PC-3 (cell line): ENCODE data around the gene SPATA16. TPM values are rescaled to one million over a fixed set of nuclear protein-coding genes. Genes with fewer than 3 reads are reported as not detected.
"Not testable (repeated sequence)": the region's sequence is repeated elsewhere in the genome, so short reads cannot be mapped to it uniquely, and the experiment has no call there.

ENCODE experiments used
- ATAC-seq: fragments of 200-7000 bp; cut with Tn5 transposase; 2 replicates; pipeline ENCODE4 v1.9.1; 2020; ENCODE audit warnings: mild to moderate bottlenecking, moderate library complexity
- BruUV-seq: library from RNA; stranded (reverse); fragments of 400-500 nt; replicated peaks from 2 replicates; lab custom pipeline; 2021; lab: Mats Ljungman, UMichigan
- CTCF ChIA-PET: fragments of 300-600 bp; sonication (Branson Sonifier 250); formaldehyde crosslinking; loops from one replicate; lab custom pipeline; 2022; ENCODE audit warnings: antibody characterized with exemption; lab: Charles Lee
- POLR2A ChIA-PET: fragments of 300-600 bp; sonication (Branson Sonifier 250); formaldehyde crosslinking; loops from one replicate; lab custom pipeline; 2022; ENCODE audit warnings: antibody characterized with exemption; ENCODE audit not compliant: unreplicated experiment; lab: Charles Lee
- DNase-seq: peaks from one replicate; pipeline ENCODE4 v3.0.0-alpha.2; 2015
- H2AFZ ChIP-seq: fragments of 300-600 bp; sonication (generic); 2 replicates; pipeline ENCODE4 v1.6.0; 2016; ENCODE audit warnings: antibody characterized with exemption, low read length
- H3F3A ChIP-seq: fragments of 300-600 bp; sonication (generic); one replicate; pipeline ENCODE4 v1.6.0; 2017; ENCODE audit warnings: antibody characterized with exemption, low read length, control low read depth, mild to moderate bottlenecking; ENCODE audit not compliant: unreplicated experiment
- H3K27ac ChIP-seq: fragments of 300-600 bp; sonication (generic); 2 replicates; pipeline ENCODE4 v1.5.1; 2016; ENCODE audit warnings: mild to moderate bottlenecking, low read length
- H3K27me3 ChIP-seq: fragments of 300-600 bp; sonication (generic); 2 replicates; pipeline ENCODE4 v1.6.1; 2016; ENCODE audit warnings: low read length, mixed read lengths
- H3K36me3 ChIP-seq: fragments of 300-600 bp; sonication (generic); 2 replicates; pipeline ENCODE4 v1.6.1; 2016; ENCODE audit warnings: low read depth, mixed run types, low read length, mixed read lengths
- H3K4me1 ChIP-seq: fragments of 300-600 bp; sonication (generic); 2 replicates; pipeline ENCODE4 v1.5.1; 2016; ENCODE audit warnings: low read length; ENCODE audit not compliant: insufficient read depth
- H3K4me2 ChIP-seq: fragments of 300-600 bp; sonication (generic); 2 replicates; pipeline ENCODE4 v1.6.0; 2016; ENCODE audit warnings: low read length
- H3K4me3 ChIP-seq: fragments of 300-600 bp; sonication (generic); 2 replicates; pipeline ENCODE4 v1.5.1; 2016; ENCODE audit warnings: mild to moderate bottlenecking, low read length, mixed read lengths
- H3K79me2 ChIP-seq: fragments of 300-600 bp; sonication (generic); 2 replicates; pipeline ENCODE4 v1.6.1; 2017; ENCODE audit warnings: low read length, mixed read lengths
- H3K9ac ChIP-seq: fragments of 300-600 bp; sonication (generic); 2 replicates; pipeline ENCODE4 v1.6.0; 2016; ENCODE audit warnings: mild to moderate bottlenecking, low read length
- H3K9me2 ChIP-seq: fragments of 300-600 bp; sonication (generic); replicated peaks from 2 replicates; pipeline ENCODE4 v1.6.1; 2016; ENCODE audit warnings: mixed run types, low read length, mixed read lengths
- H3K9me3 ChIP-seq: fragments of 300-600 bp; sonication (generic); 2 replicates; pipeline ENCODE4 v1.6.1; 2016; ENCODE audit warnings: low read length, mixed read lengths
- H4K20me1 ChIP-seq: fragments of 300-600 bp; sonication (generic); 2 replicates; pipeline ENCODE4 v1.6.1; 2016; ENCODE audit warnings: low read length, mixed read lengths
- EZH2 ChIP-seq: fragments of 300-600 bp; sonication (generic); IDR thresholded peaks from one replicate; pipeline ENCODE4 v1.6.1; 2017; ENCODE audit warnings: antibody characterized with exemption, mild to moderate bottlenecking, low read length; ENCODE audit not compliant: unreplicated experiment
- EZH2phosphoT487 ChIP-seq: fragments of 300-600 bp; sonication (generic); IDR thresholded peaks from 2 replicates; pipeline ENCODE4 v1.6.1; 2018; ENCODE audit warnings: mild to moderate bottlenecking, antibody characterized with exemption, low read length, borderline replicate concordance
- intact Hi-C: fragments of 100-400 bp; cut with micrococcal nuclease; formaldehyde crosslinking; loops from 2 replicates; pipeline ENCODE4 v1.9.0; 2023
- total RNA-seq: library from RNA; depleted of rRNA; stranded (reverse); fragments of >200 nt; gene quantifications from 2 replicates; pipeline ENCODE4 v1.2.3, GENCODE V29; 2014
- TF ChIP-seq, protein P1 (sequence below): fragments of 300-600 bp; sonication (generic); conservative IDR thresholded peaks from 2 replicates; pipeline ENCODE4 v1.5.1; 2017; ENCODE audit warnings: antibody characterized with exemption, low read depth, mild to moderate bottlenecking, low read length

The SPATA16 gene
- total RNA-seq, 1 experiment from 2014 or later: not detected

DNA sequence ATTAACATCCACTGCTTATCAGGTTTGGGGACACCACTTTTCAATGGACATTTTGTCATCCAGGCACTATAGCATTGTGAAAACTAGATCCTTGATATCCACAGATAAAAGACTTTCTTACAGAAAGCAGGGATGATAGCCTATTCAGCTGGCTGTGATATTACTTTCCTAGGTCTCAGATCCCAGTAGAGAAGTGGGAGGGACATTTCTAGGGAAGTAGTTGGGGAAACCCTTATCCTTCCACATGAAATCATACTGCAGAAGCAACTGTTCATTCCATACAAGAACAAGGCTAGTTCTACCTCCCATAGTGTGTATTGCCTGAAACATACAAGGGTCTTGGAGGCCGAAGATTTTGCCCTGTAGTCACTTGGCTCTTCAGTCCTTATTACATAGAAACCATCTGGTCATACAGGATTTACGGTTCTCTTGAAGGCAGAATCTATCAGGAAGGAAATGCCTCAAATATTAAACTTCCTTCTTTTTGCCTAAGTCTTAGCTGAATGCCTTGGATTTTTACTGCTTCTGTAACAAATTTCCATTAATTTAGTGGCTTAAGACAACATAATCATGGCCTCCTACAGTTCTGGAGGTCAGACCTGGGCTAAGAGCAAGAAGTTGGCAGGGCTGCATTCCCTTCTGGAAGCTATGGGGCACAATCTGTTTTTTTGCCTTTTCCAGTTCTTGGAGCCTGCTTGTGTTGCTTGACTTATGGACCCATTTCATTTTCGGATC is 271.1 kb downstream of the SPATA16 start:
- DNase-seq (no peak), ATAC-seq (no peak)
- no peaks in the 10 kb centered on the region for H3K9me3 ChIP-seq
- no peak overlapping the region for H2AFZ ChIP-seq
- intact Hi-C loops: no loop called here
- ChIA-PET POLR2A (no interaction called here), CTCF (no interaction called here)
- no peak overlapping the region for H3K9ac ChIP-seq
- TF ChIP-seq EZH2phosphoT487 (no peak), EZH2 (no peak)
- TF ChIP-seq, protein P1, sequence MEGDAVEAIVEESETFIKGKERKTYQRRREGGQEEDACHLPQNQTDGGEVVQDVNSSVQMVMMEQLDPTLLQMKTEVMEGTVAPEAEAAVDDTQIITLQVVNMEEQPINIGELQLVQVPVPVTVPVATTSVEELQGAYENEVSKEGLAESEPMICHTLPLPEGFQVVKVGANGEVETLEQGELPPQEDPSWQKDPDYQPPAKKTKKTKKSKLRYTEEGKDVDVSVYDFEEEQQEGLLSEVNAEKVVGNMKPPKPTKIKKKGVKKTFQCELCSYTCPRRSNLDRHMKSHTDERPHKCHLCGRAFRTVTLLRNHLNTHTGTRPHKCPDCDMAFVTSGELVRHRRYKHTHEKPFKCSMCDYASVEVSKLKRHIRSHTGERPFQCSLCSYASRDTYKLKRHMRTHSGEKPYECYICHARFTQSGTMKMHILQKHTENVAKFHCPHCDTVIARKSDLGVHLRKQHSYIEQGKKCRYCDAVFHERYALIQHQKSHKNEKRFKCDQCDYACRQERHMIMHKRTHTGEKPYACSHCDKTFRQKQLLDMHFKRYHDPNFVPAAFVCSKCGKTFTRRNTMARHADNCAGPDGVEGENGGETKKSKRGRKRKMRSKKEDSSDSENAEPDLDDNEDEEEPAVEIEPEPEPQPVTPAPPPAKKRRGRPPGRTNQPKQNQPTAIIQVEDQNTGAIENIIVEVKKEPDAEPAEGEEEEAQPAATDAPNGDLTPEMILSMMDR: no peak
- no peaks in the 10 kb centered on the region for H3F3A ChIP-seq
- H3K4me1 ChIP-seq: no peaks in the 10 kb centered on the region
- H3K79me2 ChIP-seq: no peaks in the 10 kb centered on the region
- H3K9me2 ChIP-seq: no peaks in the 10 kb centered on the region
- H3K4me2 ChIP-seq: no peak overlapping the region
- no peaks in the 10 kb centered on the region for H4K20me1 ChIP-seq
- H3K27ac ChIP-seq: no peak overlapping the region
- peaks cover 46% of the 10 kb centered on the region for H3K27me3 ChIP-seq
- no TSS peak for BruUV-seq
- H3K36me3 ChIP-seq: no peaks in the 10 kb centered on the region
- no peak overlapping the region for H3K4me3 ChIP-seq

DNA sequence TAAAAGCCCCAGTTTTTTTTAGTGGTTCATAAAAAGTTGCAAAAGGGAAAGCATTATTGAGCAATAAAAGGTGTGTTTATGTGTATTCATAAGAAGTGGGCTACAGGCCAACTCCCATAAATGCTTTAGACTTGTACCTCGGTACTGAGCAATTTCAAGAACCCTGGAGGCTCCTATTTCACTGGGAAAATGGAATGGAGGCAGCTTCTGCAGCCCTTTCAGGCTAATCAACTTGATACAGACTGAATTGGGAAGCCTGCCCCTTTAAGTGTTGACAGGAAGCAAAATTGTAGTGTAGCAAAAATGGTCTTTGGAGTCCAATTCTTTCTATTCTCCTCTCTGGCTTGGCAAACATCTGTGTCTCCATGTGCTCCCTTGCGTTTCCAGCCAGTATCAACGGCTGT is 271.7 kb downstream of the SPATA16 start:
- POLR2A ChIA-PET: no interaction called here
- CTCF ChIA-PET: no interaction called here
- H3K9me2 ChIP-seq: no peaks in the 10 kb centered on the region
- TF ChIP-seq EZH2phosphoT487 (no peak), EZH2 (no peak)
- TF ChIP-seq, protein P1: no peak
- peaks cover 44% of the 10 kb centered on the region for H3K27me3 ChIP-seq
- H2AFZ ChIP-seq: no peak overlapping the region
- no peak overlapping the region for H3K9ac ChIP-seq
- H3F3A ChIP-seq: no peaks in the 10 kb centered on the region
- no peaks in the 10 kb centered on the region for H3K36me3 ChIP-seq
- no peak overlapping the region for H3K27ac ChIP-seq
- peak; percentile 73 for ATAC-seq
- H3K9me3 ChIP-seq: no peaks in the 10 kb centered on the region
- H3K4me2 ChIP-seq: no peak overlapping the region
- DNase-seq: peak; percentile 66
- H3K4me3 ChIP-seq: no peak overlapping the region
- no peaks in the 10 kb centered on the region for H3K79me2 ChIP-seq
- H4K20me1 ChIP-seq: no peaks in the 10 kb centered on the region
- no peaks in the 10 kb centered on the region for H3K4me1 ChIP-seq
- intact Hi-C loops: no loop called here
- no TSS peak for BruUV-seq

DNA sequence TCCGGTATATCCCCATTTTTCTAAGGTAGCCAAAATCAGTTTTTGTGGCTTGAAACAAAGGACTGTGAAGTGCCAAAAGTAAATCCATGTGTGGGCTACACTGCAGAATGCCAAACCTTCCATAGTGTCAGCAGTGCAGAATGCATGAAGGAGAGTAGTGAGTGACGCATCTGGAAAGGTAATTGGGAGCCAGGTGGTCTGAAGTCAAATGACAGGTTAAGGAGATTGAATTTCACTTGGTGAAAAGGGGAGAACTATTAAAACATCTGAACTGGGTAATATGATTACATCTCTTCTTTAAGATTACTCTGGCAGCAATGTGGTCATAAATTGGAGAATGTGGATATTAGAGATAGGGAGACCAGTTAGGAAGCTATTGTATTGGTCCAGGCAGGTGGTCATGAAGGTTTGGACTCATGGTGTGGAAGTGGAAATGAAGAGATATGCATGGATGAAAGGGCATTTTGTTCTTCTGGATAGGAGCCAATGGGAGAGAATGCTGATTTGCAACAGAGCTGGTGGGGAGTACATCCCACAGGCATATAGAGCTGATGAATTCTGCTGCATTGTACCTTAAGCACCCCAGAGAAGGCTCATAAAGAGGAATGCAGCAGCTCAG is 272.3 kb downstream of the SPATA16 start:
- Histone ChIP-seq H3K9me3 (no peaks in the 10 kb centered on the region), H3K9me2 (no peaks in the 10 kb centered on the region), H3K4me3 (no peak overlapping the region), H2AFZ (no peak overlapping the region), H3K79me2 (no peaks in the 10 kb centered on the region), H3K36me3 (no peaks in the 10 kb centered on the region), H3F3A (no peaks in the 10 kb centered on the region), H3K9ac (no peak overlapping the region), H3K27ac (no peak overlapping the region), H4K20me1 (no peaks in the 10 kb centered on the region), H3K4me1 (no peaks in the 10 kb centered on the region), H3K4me2 (no peak overlapping the region), H3K27me3 (peaks cover 42% of the 10 kb centered on the region)
- intact Hi-C loops: no loop called here
- TF ChIP-seq EZH2phosphoT487 (no peak), EZH2 (no peak)
- ChIA-PET CTCF (no interaction called here), POLR2A (no interaction called here)
- no peak for ATAC-seq
- no peak for DNase-seq
- BruUV-seq: no TSS peak

DNA sequence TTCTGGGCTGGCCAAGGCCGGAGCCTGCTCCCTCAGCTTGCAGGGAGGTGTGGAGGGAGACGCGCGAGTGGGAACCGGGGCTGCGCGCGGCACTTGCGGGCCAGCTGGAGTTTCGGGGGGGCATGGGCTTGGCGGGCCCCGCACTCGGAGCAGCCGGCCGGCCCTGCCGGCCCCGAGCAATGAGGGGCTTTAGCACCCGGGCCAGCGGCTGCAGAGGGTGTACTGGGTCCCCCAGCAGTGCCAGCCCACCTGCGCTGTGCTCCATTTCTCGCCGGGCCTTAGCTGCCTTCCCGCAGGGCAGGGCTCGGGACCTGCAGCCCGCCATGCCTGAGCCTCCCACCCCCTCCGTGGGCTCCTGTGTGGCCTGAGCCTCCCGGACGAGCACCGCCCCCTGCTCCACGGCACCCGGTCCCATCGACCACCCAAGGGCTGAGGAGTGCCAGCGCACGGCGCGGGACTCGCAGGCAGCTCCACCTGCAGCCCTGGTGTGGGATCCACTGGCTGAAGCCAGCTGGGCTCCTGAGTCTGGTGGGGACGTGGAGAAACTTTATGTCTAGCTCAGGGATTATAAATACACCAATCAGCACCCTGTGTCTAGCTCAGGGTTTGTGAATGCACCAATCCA is 274.2 kb downstream of the SPATA16 start:
- CTCF ChIA-PET, BruUV-seq, H3K4me3 ChIP-seq, DNase-seq, H3K79me2 ChIP-seq, H3K4me1 ChIP-seq, H4K20me1 ChIP-seq, intact Hi-C loops, H3F3A ChIP-seq, H3K4me2 ChIP-seq, H2AFZ ChIP-seq, H3K9me3 ChIP-seq, POLR2A ChIA-PET, H3K9me2 ChIP-seq, ATAC-seq, H3K27ac ChIP-seq, H3K9ac ChIP-seq, H3K36me3 ChIP-seq: not testable (repeated sequence)
- peaks cover 34% of the 10 kb centered on the region for H3K27me3 ChIP-seq
